HCT116 (cell line): ENCODE measurements around the gene TBC1D22B. TPM values are rescaled to one million over a fixed set of nuclear protein-coding genes. Genes with fewer than 3 reads are reported as not detected.

Source experiments
- ATAC-seq: fragments of 200-7000 bp; cut with Tn5 transposase; 2 replicates; pipeline ENCODE4 v1.9.1; 2020; ENCODE audit warnings: mild to moderate bottlenecking, moderate library complexity
- BruUV-seq: library from RNA; stranded (reverse); fragments of 400-500 nt; replicated peaks from 2 replicates; lab custom pipeline; 2021; lab: Mats Ljungman, UMichigan
- CTCF ChIA-PET: fragments of 300-600 bp; sonication (Branson Sonifier 250); formaldehyde crosslinking; loops from one replicate; lab custom pipeline; 2021; ENCODE audit warnings: antibody characterized with exemption; lab: Charles Lee
- POLR2A ChIA-PET: fragments of 300-600, 350-600 bp; sonication (Branson Sonifier 250); formaldehyde crosslinking; loops from one replicate; lab custom pipeline; 2021; ENCODE audit warnings: antibody characterized with exemption; lab: Charles Lee
- RAD21 ChIA-PET, 2 experiments: fragments of 300-600 bp; sonication (Branson Sonifier 250); formaldehyde crosslinking; loops; one replicate each; lab custom pipeline; 2023; ENCODE audit warnings: low total read pairs in 2 of 2; ENCODE audit not compliant: uncharacterized antibody in 2 of 2, unreplicated experiment in 2 of 2, low non-redundant PET in 1 of 2; lab: Charles Lee
- DNase-seq: peaks from one replicate; pipeline ENCODE4 v3.0.0-alpha.2; 2010; ENCODE audit warnings: low read depth, low spot score
- H2AFZ ChIP-seq: fragments of 200-600 bp; shearing (Covaris generic), sonication (generic); 2 replicates; pipeline ENCODE4 v1.6.1; 2017; ENCODE audit warnings: low read depth, mixed run types, mixed read lengths, antibody characterized with exemption, low read length; ENCODE audit not compliant: poor library complexity, severe bottlenecking
- H3K27ac ChIP-seq: 2 replicates; pipeline ENCODE4 v1.5.1; 2012; ENCODE audit warnings: low read depth, low read length
- H3K27me3 ChIP-seq: fragments of 200-600 bp; sonication (generic); 2 replicates; pipeline ENCODE4 v1.6.1; 2016; ENCODE audit warnings: mixed run types, low read length, mixed read lengths; ENCODE audit not compliant: insufficient read depth
- H3K36me3 ChIP-seq, 2 experiments: fragments of 200-500 bp in 1 of 2; fragments of 200-600 bp in 1 of 2; sonication (Bioruptor generic) in 1 of 2; sonication (generic) in 1 of 2; 2 replicates each; pipeline versions ENCODE4 v1.5.1 to v1.6.1; 2014 to 2016; ENCODE audit warnings: low read length in 2 of 2, inconsistent platforms in 1 of 2, mixed read lengths in 1 of 2, mixed run types in 1 of 2; ENCODE audit not compliant: insufficient read depth in 2 of 2, control insufficient read depth in 1 of 2
- H3K4me1 ChIP-seq, 2 experiments: fragments of 200-600 bp in 1 of 2; sonication (generic) in 1 of 2; 2 replicates each; pipeline versions ENCODE4 v1.5.1 to v1.6.1; 2012 to 2017; ENCODE audit warnings: low read length in 2 of 2, inconsistent platforms in 1 of 2, mild to moderate bottlenecking in 1 of 2, mixed read lengths in 1 of 2, mixed run types in 1 of 2, moderate library complexity in 1 of 2; ENCODE audit not compliant: insufficient read depth in 2 of 2, control insufficient read depth in 1 of 2
- H3K4me2 ChIP-seq: fragments of 200-600 bp; sonication (generic); 2 replicates; pipeline ENCODE4 v1.6.1; 2017; ENCODE audit warnings: mixed run types, low read length, mixed read lengths
- H3K4me3 ChIP-seq, 2 experiments: fragments of 200-600 bp in 1 of 2; sonication (generic) in 1 of 2; replicated peaks in 1 of 2; 2 replicates each; pipeline ENCODE4 v1.5.1; 2011 to 2016; ENCODE audit warnings: low read length in 2 of 2, control low read depth in 1 of 2, low read depth in 1 of 2, mild to moderate bottlenecking in 1 of 2, mixed read lengths in 1 of 2, mixed run types in 1 of 2
- H3K79me2 ChIP-seq: fragments of 200-600 bp; sonication (generic); 2 replicates; pipeline ENCODE4 v1.6.1; 2017; ENCODE audit warnings: mild to moderate bottlenecking, mixed run types, low read length, moderate library complexity, mixed read lengths; ENCODE audit not compliant: insufficient read depth
- H3K9ac ChIP-seq: fragments of 200-600 bp; sonication (generic); 2 replicates; pipeline ENCODE4 v1.6.1; 2016; ENCODE audit warnings: low read length, mixed read lengths
- H3K9me2 ChIP-seq: fragments of 200-600 bp; sonication (generic), shearing (Covaris generic); 2 replicates; pipeline ENCODE4 v1.6.1; 2017; ENCODE audit warnings: mixed run types, mild to moderate bottlenecking, moderate library complexity; ENCODE audit not compliant: insufficient read depth
- H3K9me3 ChIP-seq, 2 experiments: fragments of 200-500 bp in 1 of 2; fragments of 200-600 bp in 1 of 2; sonication (Bioruptor generic) in 1 of 2; sonication (generic) in 1 of 2; 2 replicates each; pipeline ENCODE4 v1.6.1; 2014 to 2017; ENCODE audit warnings: low read length in 2 of 2, mixed read lengths in 2 of 2, inconsistent platforms in 1 of 2, low read depth in 1 of 2, mild to moderate bottlenecking in 1 of 2, mixed run types in 1 of 2, moderate library complexity in 1 of 2; ENCODE audit not compliant: control insufficient read depth in 1 of 2, insufficient read depth in 1 of 2
- H4K20me1 ChIP-seq: fragments of 200-600 bp; sonication (generic), shearing (Covaris generic); 2 replicates; pipeline ENCODE4 v1.6.1; 2017; ENCODE audit warnings: mixed run types, mild to moderate bottlenecking, moderate library complexity; ENCODE audit not compliant: insufficient read depth
- CBX3 ChIP-seq: IDR thresholded peaks from 2 replicates; pipeline ENCODE4 v1.6.1; 2012; ENCODE audit warnings: low read depth
- EGR1 ChIP-seq: IDR thresholded peaks from 2 replicates; pipeline ENCODE4 v1.6.1; 2012; ENCODE audit warnings: low read depth
- ELF1 ChIP-seq: IDR thresholded peaks from 2 replicates; pipeline ENCODE4 v1.6.1; 2012; ENCODE audit warnings: low read depth, borderline replicate concordance
- EZH2 ChIP-seq: fragments of 200-600 bp; sonication (generic); IDR thresholded peaks from 2 replicates; pipeline ENCODE4 v1.6.1; 2017; ENCODE audit warnings: antibody characterized with exemption, mixed run types
- FOSL1 ChIP-seq: IDR thresholded peaks from 2 replicates; pipeline ENCODE4 v1.6.1; 2012; ENCODE audit warnings: low read depth
- JUND ChIP-seq: IDR thresholded peaks from 2 replicates; pipeline ENCODE4 v1.6.1; 2012
- MAX ChIP-seq: IDR thresholded peaks from 2 replicates; pipeline ENCODE4 v1.6.1; 2012
- POLR2A ChIP-seq: IDR thresholded peaks from 2 replicates; pipeline ENCODE4 v1.7.0; 2011; ENCODE audit warnings: borderline replicate concordance; ENCODE audit not compliant: insufficient read depth, insufficient read length; ENCODE audit errors: extremely low read depth
- POLR2AphosphoS5 ChIP-seq: IDR thresholded peaks from 2 replicates; pipeline ENCODE4 v1.6.1; 2011; ENCODE audit warnings: mild to moderate bottlenecking, low read depth, low read length, moderate library complexity
- RAD21 ChIP-seq: IDR thresholded peaks from 2 replicates; pipeline ENCODE4 v1.6.1; 2012; ENCODE audit warnings: low read depth, mild to moderate bottlenecking
- SIN3A ChIP-seq: IDR thresholded peaks from 2 replicates; pipeline ENCODE4 v1.6.1; 2012; ENCODE audit warnings: low read depth
- SRF ChIP-seq: IDR thresholded peaks from 2 replicates; pipeline ENCODE4 v1.6.1; 2012; ENCODE audit warnings: low read depth
- TCF7L2 ChIP-seq: IDR thresholded peaks from 2 replicates; pipeline ENCODE4 v1.7.0; 2011; ENCODE audit warnings: borderline replicate concordance, inconsistent platforms; ENCODE audit not compliant: insufficient read depth, insufficient read length; ENCODE audit errors: extremely low read depth
- ZBTB33 ChIP-seq: IDR thresholded peaks from 2 replicates; pipeline ENCODE4 v1.6.1; 2011; ENCODE audit warnings: mild to moderate bottlenecking, low read length, moderate library complexity; ENCODE audit not compliant: insufficient replicate concordance; ENCODE audit errors: extremely low read depth
- ZNF274 ChIP-seq: fragments of 200-500 bp; sonication (Bioruptor generic); IDR thresholded peaks from 2 replicates; pipeline ENCODE4 v1.6.1; 2014; ENCODE audit warnings: mild to moderate bottlenecking, low read depth, low read length, inconsistent platforms
- intact Hi-C: fragments of 100-400 bp; cut with micrococcal nuclease; formaldehyde crosslinking; loops from 2 replicates; pipeline ENCODE4 v1.10.0; 2022
- total RNA-seq: library from RNA; stranded (reverse); gene quantifications from one replicate; pipeline ENCODE4 v1.2.1, GENCODE V29; 2021; ENCODE audit not compliant: unreplicated experiment

The TBC1D22B gene
- total RNA-seq, 1 experiment from 2014 or later: 9.1 TPM

- TF ChIP-seq EGR1: no peak
- no peak for TF ChIP-seq RAD21
- no peak for TF ChIP-seq JUND
- TF ChIP-seq MAX: no peak
- TF ChIP-seq SRF: no peak
Observed at GRCh38 chr6:37260444-37260843, 2.9 kb downstream of the TBC1D22B start (continued).

GRCh38 chr6:37261198-37261597 is 3.6 kb downstream of the TBC1D22B start:
- RAD21 ChIA-PET: no interaction called here
- intact Hi-C loops: no loop called here
- CTCF ChIA-PET: no interaction called here
- no peak overlapping the region for H3K9ac ChIP-seq
- no peak for DNase-seq
- H3K4me1 ChIP-seq: peaks cover 8 to 14% of the 10 kb centered on the region in 2 experiments; a peak in 3 of 4 replicates
- TF ChIP-seq CBX3 (no peak), TCF7L2 (no peak), ZBTB33 (no peak), SIN3A (no peak), EZH2 (no peak), ELF1 (no peak), ZNF274 (no peak), MAX (no peak), POLR2A (no peak), SRF (no peak), FOSL1 (no peak), POLR2AphosphoS5 (no peak)
- BruUV-seq: no TSS peak
- H3K4me3 ChIP-seq: no peak overlapping the region
- H4K20me1 ChIP-seq: no peaks in the 10 kb centered on the region
- POLR2A ChIA-PET: no interaction called here
- no peak overlapping the region for H3K4me2 ChIP-seq
- no peak for ATAC-seq
- no peaks in the 10 kb centered on the region; a peak in 1 of 4 replicates for H3K36me3 ChIP-seq
- no peaks in the 10 kb centered on the region for H3K9me3 ChIP-seq
- H3K79me2 ChIP-seq: peaks cover 81% of the 10 kb centered on the region
- no peak overlapping the region for H2AFZ ChIP-seq
- no peak overlapping the region for H3K27ac ChIP-seq
- H3K27me3 ChIP-seq: no peaks in the 10 kb centered on the region
- H3K9me2 ChIP-seq: no peaks in the 10 kb centered on the region
